Measurements from ENCODE around the gene BID.

The BID gene

GRCh38 chr22:17802822-17803221 is 28.6 kb upstream of the BID start:
- no peak for DNase-seq

GRCh38 chr22:17802411-17802810 is 28.1 kb upstream of the BID start:
- no peak for DNase-seq

GRCh38 chr22:17797721-17798559 is 23.7 kb upstream of the BID start:
- DNase-seq: no peak

- DNase-seq: no peak
Observed at GRCh38 chr22:17796695-17797094, 22.4 kb upstream of the BID start.

GRCh38 chr22:17795661-17796548 is 21.6 kb upstream of the BID start:
- DNase-seq: no peak

- DNase-seq: no peak
Observed at GRCh38 chr22:17794726-17795542, 20.7 kb upstream of the BID start.

GRCh38 chr22:17792854-17793434 is 18.7 kb upstream of the BID start:
- DNase-seq: no peak

GRCh38 chr22:17792299-17792698 is 18.0 kb upstream of the BID start:
- no peak for DNase-seq

GRCh38 chr22:17791196-17791595 is 16.9 kb upstream of the BID start:
- no peak for DNase-seq

- DNase-seq: no peak
Observed at GRCh38 chr22:17789379-17790200, 15.3 kb upstream of the BID start.

GRCh38 chr22:17788528-17789378 is 14.5 kb upstream of the BID start:
- no peak for DNase-seq

GRCh38 chr22:17787716-17788330 is 13.6 kb upstream of the BID start:
- DNase-seq: no peak

- DNase-seq: no peak
Observed at GRCh38 chr22:17787241-17787640, 13.0 kb upstream of the BID start.

- no peak for DNase-seq
Observed at GRCh38 chr22:17786435-17787161, 12.3 kb upstream of the BID start.

GRCh38 chr22:17785185-17786184 is 11.2 kb upstream of the BID start:
- peak; percentile 66 for DNase-seq

GRCh38 chr22:17784776-17785175 is 10.5 kb upstream of the BID start:
- no peak for DNase-seq

GRCh38 chr22:17783773-17784480 is 9.7 kb upstream of the BID start:
- DNase-seq: no peak

- no peak for DNase-seq
Observed at GRCh38 chr22:17783312-17783711, 9.0 kb upstream of the BID start.
